GM10266 (cell line): ENCODE data around the gene HBG2.
"Not testable (repeated sequence)": the region's sequence is repeated elsewhere in the genome, so short reads cannot be mapped to it uniquely, and the experiment has no call there.

Experiments
- DNase-seq: peaks from one replicate; pipeline ENCODE4 v3.0.0; 2012; ENCODE audit errors: extremely low spot score
- CTCF ChIP-seq: IDR thresholded peaks from 2 replicates; pipeline ENCODE4 v1.5.1; 2012; ENCODE audit warnings: mild to moderate bottlenecking, low read depth; ENCODE audit not compliant: control insufficient read depth, insufficient read depth; ENCODE audit errors: missing control alignments

The HBG2 gene

GRCh38 chr11:5272395-5273017, 17.9 kb upstream of the HBG2 start:
- no peak for TF ChIP-seq CTCF
- no peak for DNase-seq

- no peak for DNase-seq
- TF ChIP-seq CTCF, result no peak
These were observed 15.2 kb upstream of the HBG2 start, which contains the start of gene HBE1 for GRCh38 chr11:5269715-5270147. Gene HBE1, minus strand, starts transcription at chr11:5269945. Its CDS starts 55 bp downstream, at chr11:5269890.

- TF ChIP-seq CTCF, result no peak
- DNase-seq, result no peak
These were observed 12.5 kb upstream of the HBG2 start for GRCh38 chr11:5267033-5267563.

- no peak for DNase-seq
- TF ChIP-seq CTCF, result no peak
These were observed 12.0 kb upstream of the HBG2 start for GRCh38 chr11:5266609-5267008.

- no peak for DNase-seq
- no peak for TF ChIP-seq CTCF
These were observed 11.3 kb upstream of the HBG2 start for GRCh38 chr11:5265832-5266231.

- no peak for TF ChIP-seq CTCF
- DNase-seq, result no peak
These were observed 4.1 kb upstream of the HBG2 start for GRCh38 chr11:5258543-5259262.

- no peak for DNase-seq
- no peak for TF ChIP-seq CTCF
These were observed 2.7 kb upstream of the HBG2 start for GRCh38 chr11:5257296-5257695.

GRCh38 chr11:5254023-5254422, 558 bp downstream of the HBG2 start:
- DNase-seq, result not testable (repeated sequence)

GRCh38 chr11:5253440-5253839, 1.1 kb downstream of the HBG2 start:
- not testable (repeated sequence) for DNase-seq
